Keratinocyte (primary cell): ENCODE results near the gene DDAH2. TPM values are rescaled to one million over a fixed set of nuclear protein-coding genes. Genes with fewer than 3 reads are reported as not detected.
A peak's percentile ranks its signal among the peaks of the same experiment; 100 is the strongest.

Experiments used
- DNase-seq: peaks from one replicate; pipeline ENCODE4 v3.0.0-alpha.2; 2011; ENCODE audit warnings: low read depth, missing footprints, low spot score
- FAIRE-seq: peaks from 2 replicates; lab custom pipeline; 2011; peaks lifted over from hg19 to GRCh38; lab: Jason Lieb, UNC
- H2AFZ ChIP-seq: 2 replicates; pipeline ENCODE4 v1.6.0; 2012; ENCODE audit warnings: low read length, control low read depth, inconsistent platforms; ENCODE audit not compliant: control insufficient read depth
- H3K27ac ChIP-seq: 2 replicates; pipeline ENCODE4 v1.5.1; 2011; ENCODE audit warnings: low read length; ENCODE audit not compliant: control insufficient read depth, insufficient read depth
- H3K27me3 ChIP-seq: 3 replicates; pipeline ENCODE4 v1.6.0; 2011; ENCODE audit warnings: low read length; ENCODE audit not compliant: control insufficient read depth, insufficient read depth; ENCODE audit errors: extremely low read depth
- H3K36me3 ChIP-seq, 2 experiments: 2 replicates in 1 of 2; 3 replicates in 1 of 2; pipeline ENCODE4 v1.5.1; 2011; ENCODE audit warnings: low read length in 2 of 2, mild to moderate bottlenecking in 1 of 2; ENCODE audit not compliant: control insufficient read depth in 2 of 2, insufficient read depth in 2 of 2; ENCODE audit errors: extremely low read depth in 1 of 2
- H3K4me1 ChIP-seq: 3 replicates; pipeline ENCODE4 v1.5.1; 2011; ENCODE audit warnings: low read length; ENCODE audit not compliant: control insufficient read depth, insufficient read depth; ENCODE audit errors: extremely low read depth
- H3K4me2 ChIP-seq: 3 replicates; pipeline ENCODE4 v1.6.0; 2011; ENCODE audit warnings: low read depth, low read length; ENCODE audit not compliant: control insufficient read depth, insufficient read depth; ENCODE audit errors: extremely low read depth
- H3K4me3 ChIP-seq, 3 experiments: fragments of 200-600 bp in 1 of 3; sonication (generic) in 1 of 3; 2 replicates in 2 of 3; 3 replicates in 1 of 3; pipeline ENCODE4 v1.5.1; 2011 to 2016; ENCODE audit warnings: low read length in 3 of 3, mild to moderate bottlenecking in 3 of 3, control low read depth in 2 of 3, inconsistent platforms in 1 of 3, low read depth in 1 of 3, mixed read lengths in 1 of 3, mixed run types in 1 of 3, moderate library complexity in 1 of 3; ENCODE audit not compliant: control insufficient read depth in 2 of 3, insufficient read depth in 2 of 3; ENCODE audit errors: extremely low read depth in 1 of 3
- H3K79me2 ChIP-seq: 2 replicates; pipeline ENCODE4 v1.6.0; 2012; ENCODE audit warnings: low read length; ENCODE audit not compliant: control insufficient read depth, insufficient read depth
- H3K9ac ChIP-seq: 3 replicates; pipeline ENCODE4 v1.6.0; 2011; ENCODE audit warnings: low read length; ENCODE audit not compliant: control insufficient read depth, insufficient read depth; ENCODE audit errors: extremely low read depth
- H3K9me1 ChIP-seq: 3 replicates; pipeline ENCODE4 v1.6.0; 2011; ENCODE audit warnings: low read length; ENCODE audit not compliant: control insufficient read depth, insufficient read depth; ENCODE audit errors: extremely low read depth
- H3K9me3 ChIP-seq: 2 replicates; pipeline ENCODE4 v1.5.1; 2012; ENCODE audit warnings: low read depth, low read length; ENCODE audit not compliant: control insufficient read depth
- H4K20me1 ChIP-seq: 3 replicates; pipeline ENCODE4 v1.6.0; 2011; ENCODE audit warnings: low read length; ENCODE audit not compliant: control insufficient read depth, insufficient read depth; ENCODE audit errors: extremely low read depth
- EZH2 ChIP-seq: IDR thresholded peaks from one replicate; pipeline ENCODE4 v1.6.1; 2012; ENCODE audit warnings: inconsistent platforms, mild to moderate bottlenecking, low read length, moderate library complexity
- dilution Hi-C: fragments of 300-500 bp; cut with MboI; formaldehyde crosslinking; loops from one replicate; pipeline ENCODE4 v1.7.0; 2020; ENCODE audit warnings: low sequenced_read_pairs; ENCODE audit not compliant: extremely low pct_ligation_motif_present
- polyA plus RNA-seq, 5 experiments: library from polyadenylated mRNA; depleted of rRNA in 3 of 5; stranded (reverse) in 3 of 5; stranded (forward) in 1 of 5; unstranded in 1 of 5; fragments of >200 nt; gene quantifications; 1 replicate in 1 of 5; 2 replicates in 3 of 5; 3 replicates in 1 of 5; pipeline versions ENCODE4 v1.2.1 to v1.2.3, GENCODE V29; 2011 to 2012; ENCODE audit warnings: missing spikeins in 2 of 5, low read depth in 1 of 5, low replicate concordance in 1 of 5
- TF ChIP-seq, protein P1 (sequence below), 3 experiments: IDR thresholded peaks in 1 of 3; conservative IDR thresholded peaks in 1 of 3; optimal IDR thresholded peaks in 1 of 3; 2 replicates in 2 of 3; 3 replicates in 1 of 3; pipeline versions ENCODE3 to v1.5.1; 2011; ENCODE audit warnings: low read length in 3 of 3, mild to moderate bottlenecking in 3 of 3, moderate library complexity in 2 of 3, control low read depth in 1 of 3, inconsistent platforms in 1 of 3; ENCODE audit not compliant: insufficient read depth in 2 of 3; ENCODE audit errors: extremely low read depth in 1 of 3

DDAH2 gene
- polyA plus RNA-seq, 1 donor (not counting 4 experiments of a cell fraction or from before 2014, with no cell fraction given) = 3.0 TPM

DNA sequence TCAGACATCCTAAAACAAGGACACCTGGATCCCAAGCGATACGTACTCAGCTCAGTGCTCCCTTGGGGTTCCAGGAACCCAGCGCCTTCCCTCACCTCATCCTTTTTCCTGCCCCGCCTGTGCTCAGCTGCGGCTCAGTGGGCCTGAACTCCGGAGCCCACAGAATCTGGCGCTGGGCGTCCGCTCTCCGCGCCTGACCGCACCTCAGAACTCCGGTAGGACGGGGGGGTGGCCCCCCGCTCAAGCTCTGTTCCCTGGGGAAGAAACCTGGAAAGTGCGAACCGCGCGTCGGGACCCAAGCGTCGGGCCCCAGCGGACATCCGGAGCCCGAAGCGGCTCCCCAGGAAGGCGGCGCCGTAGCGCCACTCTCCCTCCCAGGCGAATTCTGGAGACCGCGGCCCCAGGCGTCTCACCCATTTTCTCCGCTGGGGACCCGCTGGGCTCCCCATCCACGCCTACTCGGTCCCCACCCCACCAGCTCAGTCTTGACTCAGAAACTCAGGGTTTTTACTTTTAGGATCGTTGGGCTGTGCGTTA, 47.9 kb downstream of the DDAH2 start:
- peaks cover 0 to 5% of the 10 kb centered on the region in 2 experiments for H3K36me3 ChIP-seq
- no peaks in the 10 kb centered on the region for H3K79me2 ChIP-seq
- peaks cover 11% of the 10 kb centered on the region for H3K4me1 ChIP-seq
- H4K20me1 ChIP-seq = no peaks in the 10 kb centered on the region
- H2AFZ ChIP-seq = peak overlapping the region; percentile 84
- no peak for DNase-seq
- no peak for TF ChIP-seq EZH2
- TF ChIP-seq, protein P1, sequence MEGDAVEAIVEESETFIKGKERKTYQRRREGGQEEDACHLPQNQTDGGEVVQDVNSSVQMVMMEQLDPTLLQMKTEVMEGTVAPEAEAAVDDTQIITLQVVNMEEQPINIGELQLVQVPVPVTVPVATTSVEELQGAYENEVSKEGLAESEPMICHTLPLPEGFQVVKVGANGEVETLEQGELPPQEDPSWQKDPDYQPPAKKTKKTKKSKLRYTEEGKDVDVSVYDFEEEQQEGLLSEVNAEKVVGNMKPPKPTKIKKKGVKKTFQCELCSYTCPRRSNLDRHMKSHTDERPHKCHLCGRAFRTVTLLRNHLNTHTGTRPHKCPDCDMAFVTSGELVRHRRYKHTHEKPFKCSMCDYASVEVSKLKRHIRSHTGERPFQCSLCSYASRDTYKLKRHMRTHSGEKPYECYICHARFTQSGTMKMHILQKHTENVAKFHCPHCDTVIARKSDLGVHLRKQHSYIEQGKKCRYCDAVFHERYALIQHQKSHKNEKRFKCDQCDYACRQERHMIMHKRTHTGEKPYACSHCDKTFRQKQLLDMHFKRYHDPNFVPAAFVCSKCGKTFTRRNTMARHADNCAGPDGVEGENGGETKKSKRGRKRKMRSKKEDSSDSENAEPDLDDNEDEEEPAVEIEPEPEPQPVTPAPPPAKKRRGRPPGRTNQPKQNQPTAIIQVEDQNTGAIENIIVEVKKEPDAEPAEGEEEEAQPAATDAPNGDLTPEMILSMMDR (optimal IDR thresholded peaks at IDR 0.05 in 1 of 3, IDR thresholded peaks at IDR 0.05 in 1 of 3, conservative IDR thresholded peaks at IDR 0.05 in 1 of 3; ENCODE audit: extremely low read depth in 1 of 3, insufficient read depth in 2 of 3, low read length in 3 of 3) = peak in 2 of 3 experiments; percentile 19 to 29
- H3K27ac ChIP-seq = no peak overlapping the region
- no peaks in the 10 kb centered on the region for H3K9me3 ChIP-seq
- peak overlapping the region; percentile 92 for H3K4me2 ChIP-seq
- dilution Hi-C loops = no loop called here
- no peak for FAIRE-seq
- H3K4me3 ChIP-seq = peak overlapping the region; percentile 35 to 79 (median 69)
- H3K9me1 ChIP-seq = no peaks in the 10 kb centered on the region
- peak overlapping the region; percentile 49 for H3K9ac ChIP-seq
- H3K27me3 ChIP-seq = no peaks in the 10 kb centered on the region

DNA sequence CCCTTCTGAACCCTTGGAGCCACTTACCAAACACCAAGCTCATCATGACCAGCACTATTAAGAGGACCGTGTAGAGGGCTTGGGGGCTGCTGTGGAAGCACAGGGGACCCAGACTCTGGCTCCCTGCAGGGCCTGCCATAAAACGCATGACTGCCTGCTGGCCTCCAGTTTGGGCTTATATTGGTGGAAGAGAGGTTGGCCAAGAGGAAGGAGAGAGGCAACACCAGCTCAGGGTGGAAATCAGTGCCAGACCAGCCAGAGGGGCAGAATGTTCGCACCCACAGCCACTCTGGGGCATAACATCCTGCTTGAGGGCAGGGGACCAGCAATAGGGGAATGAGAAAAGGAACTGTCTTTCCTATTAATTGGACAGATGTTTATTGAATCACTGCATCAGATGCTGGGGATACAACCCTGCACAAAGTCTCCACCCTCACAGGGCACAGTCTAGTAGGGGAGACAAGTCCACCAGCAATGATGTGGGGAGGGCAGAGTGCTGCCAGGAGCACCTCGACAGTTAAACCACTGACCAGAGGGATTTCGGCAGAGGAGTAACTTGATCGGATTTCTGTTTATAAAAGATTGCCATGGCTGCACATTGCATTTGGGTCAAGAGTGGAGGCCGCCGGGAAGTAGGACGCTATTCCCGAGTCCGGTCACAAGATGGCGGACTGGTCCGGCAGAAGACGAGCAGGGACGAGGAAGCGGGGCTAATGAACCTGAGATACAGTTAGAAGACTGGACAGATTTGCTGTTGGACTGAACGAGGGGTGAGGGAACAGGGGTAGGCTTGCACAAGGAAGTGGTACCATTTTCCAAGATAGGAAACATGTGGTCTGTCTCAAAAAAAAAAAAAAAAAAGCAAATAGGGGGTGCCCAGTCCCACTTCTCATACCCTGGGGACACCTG, 48.6 kb downstream of the DDAH2 start, which contains the start of gene LY6G5C:
TSS of gene LY6G5C (minus strand) at position 842 of the 909 bp plus-strand sequence. CDS start at position 148, 694 bp downstream.
- no peaks in the 10 kb centered on the region for H4K20me1 ChIP-seq
- FAIRE-seq = peak; percentile 52
- H3K9me1 ChIP-seq = no peaks in the 10 kb centered on the region
- H2AFZ ChIP-seq = peak within 1 kb of the TSS; percentile 84
- H3K9ac ChIP-seq = peak within 1 kb of the TSS; percentile 49
- DNase-seq = peak; percentile 35
- no peaks in the 10 kb centered on the region for H3K9me3 ChIP-seq
- peaks cover 0 to 4% of the 10 kb centered on the region in 2 experiments for H3K36me3 ChIP-seq
- H3K79me2 ChIP-seq = no peaks in the 10 kb centered on the region
- peaks cover 11% of the 10 kb centered on the region for H3K4me1 ChIP-seq
- peak within 1 kb of the TSS; percentile 35 to 79 (median 69) for H3K4me3 ChIP-seq
- H3K27me3 ChIP-seq = no peaks in the 10 kb centered on the region
- TF ChIP-seq, protein P1 (optimal IDR thresholded peaks at IDR 0.05 in 1 of 3, IDR thresholded peaks at IDR 0.05 in 1 of 3, conservative IDR thresholded peaks at IDR 0.05 in 1 of 3; ENCODE audit: extremely low read depth in 1 of 3, insufficient read depth in 2 of 3, low read length in 3 of 3) = peak; percentile 66 to 98 (median 71)
- no peak for TF ChIP-seq EZH2
- H3K27ac ChIP-seq = no peak within 1 kb of the TSS
- dilution Hi-C loops = no loop called here
- H3K4me2 ChIP-seq = peak within 1 kb of the TSS; percentile 92
